Nephron (organoid): ENCODE measurements around the gene CNST.
"Not testable (repeated sequence)": the region's sequence is repeated elsewhere in the genome, so short reads cannot be mapped to it uniquely, and the experiment has no call there.

Source experiments
- H3K27ac Mint-ChIP-seq, 3 experiments: 2 replicates each; pipeline ENCODE4 v1.8.0; 2020; ENCODE audit warnings: mixed read lengths in 3 of 3, mild to moderate bottlenecking in 2 of 3, moderate library complexity in 1 of 3
- H3K27me3 Mint-ChIP-seq: 2 replicates; pipeline ENCODE4 v1.8.0; 2021; ENCODE audit warnings: low read depth, mild to moderate bottlenecking, moderate library complexity, mixed read lengths
- H3K36me3 Mint-ChIP-seq: 2 replicates; pipeline ENCODE4 v1.8.0; 2020; ENCODE audit warnings: low read depth, mixed read lengths
- H3K4me1 Mint-ChIP-seq: 2 replicates; pipeline ENCODE4 v1.8.0; 2020; ENCODE audit warnings: mixed read lengths
- H3K4me3 Mint-ChIP-seq, 3 experiments: 2 replicates each; pipeline ENCODE4 v1.8.0; 2020; ENCODE audit warnings: mild to moderate bottlenecking in 3 of 3, mixed read lengths in 3 of 3, moderate library complexity in 2 of 3
- H3K9me3 Mint-ChIP-seq: 2 replicates; pipeline ENCODE4 v1.8.0; 2020; ENCODE audit warnings: mixed read lengths
- TF ChIP-seq, protein P1 (sequence below), 3 experiments: fragments of 200-600 bp; sonication (generic); IDR thresholded peaks; one replicate each; pipeline ENCODE4 v1.5.0; 2021; ENCODE audit warnings: antibody characterized with exemption in 3 of 3; ENCODE audit not compliant: unreplicated experiment in 3 of 3

The CNST gene

DNA sequence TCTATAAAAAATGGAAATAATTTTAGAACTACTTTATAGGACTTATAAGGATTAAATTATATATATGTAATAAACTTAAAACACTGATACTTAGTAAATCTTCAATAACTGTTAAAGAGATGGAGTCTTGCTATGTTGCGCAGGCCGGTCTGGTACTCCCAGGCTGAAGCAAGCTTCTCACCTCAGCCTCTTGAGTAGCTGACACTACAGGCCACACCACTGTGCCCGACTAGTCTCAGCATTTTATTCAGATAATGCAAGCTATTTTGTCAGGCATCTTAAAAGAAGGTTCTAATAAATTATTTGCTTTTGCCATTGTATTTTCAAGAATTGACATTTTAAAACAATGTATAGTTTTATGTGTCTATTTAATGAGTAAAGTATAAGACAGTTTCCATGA is 20.8 kb downstream of the CNST start:
- Mint-ChIP-seq H3K9me3 (peaks cover 8% of the 10 kb centered on the region), H3K4me1 (peaks cover 29% of the 10 kb centered on the region), H3K27ac (no peak overlapping the region), H3K36me3 (peaks cover 36% of the 10 kb centered on the region), H3K4me3 (no peak overlapping the region), H3K27me3 (no peaks in the 10 kb centered on the region)
- TF ChIP-seq, protein P1, sequence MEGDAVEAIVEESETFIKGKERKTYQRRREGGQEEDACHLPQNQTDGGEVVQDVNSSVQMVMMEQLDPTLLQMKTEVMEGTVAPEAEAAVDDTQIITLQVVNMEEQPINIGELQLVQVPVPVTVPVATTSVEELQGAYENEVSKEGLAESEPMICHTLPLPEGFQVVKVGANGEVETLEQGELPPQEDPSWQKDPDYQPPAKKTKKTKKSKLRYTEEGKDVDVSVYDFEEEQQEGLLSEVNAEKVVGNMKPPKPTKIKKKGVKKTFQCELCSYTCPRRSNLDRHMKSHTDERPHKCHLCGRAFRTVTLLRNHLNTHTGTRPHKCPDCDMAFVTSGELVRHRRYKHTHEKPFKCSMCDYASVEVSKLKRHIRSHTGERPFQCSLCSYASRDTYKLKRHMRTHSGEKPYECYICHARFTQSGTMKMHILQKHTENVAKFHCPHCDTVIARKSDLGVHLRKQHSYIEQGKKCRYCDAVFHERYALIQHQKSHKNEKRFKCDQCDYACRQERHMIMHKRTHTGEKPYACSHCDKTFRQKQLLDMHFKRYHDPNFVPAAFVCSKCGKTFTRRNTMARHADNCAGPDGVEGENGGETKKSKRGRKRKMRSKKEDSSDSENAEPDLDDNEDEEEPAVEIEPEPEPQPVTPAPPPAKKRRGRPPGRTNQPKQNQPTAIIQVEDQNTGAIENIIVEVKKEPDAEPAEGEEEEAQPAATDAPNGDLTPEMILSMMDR (IDR thresholded peaks at IDR 0.05; ENCODE audit: unreplicated experiment in 3 of 3): no peak

DNA sequence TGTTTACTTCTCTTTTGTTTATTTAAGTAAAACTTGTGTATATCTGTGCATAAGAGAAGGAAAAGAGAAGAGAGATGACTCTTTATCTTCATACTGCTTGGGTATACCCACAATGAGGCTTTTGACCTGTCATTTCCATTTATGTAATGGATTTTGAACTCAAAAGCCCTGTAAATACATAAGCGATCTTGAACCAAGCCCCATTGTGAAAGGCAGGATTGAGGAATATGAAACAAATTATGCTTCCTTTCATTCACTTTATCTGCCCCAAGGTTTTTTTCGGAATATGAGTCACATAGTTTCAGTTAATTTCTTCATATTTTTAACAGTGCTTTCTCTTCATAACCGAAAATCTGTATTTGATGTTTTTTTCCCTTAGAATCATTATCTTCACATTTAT is 21.4 kb downstream of the CNST start:
- Mint-ChIP-seq H3K4me1 (peaks cover 23% of the 10 kb centered on the region), H3K36me3 (peaks cover 41% of the 10 kb centered on the region), H3K27ac (no peak overlapping the region), H3K9me3 (peaks cover 8% of the 10 kb centered on the region), H3K4me3 (no peak overlapping the region), H3K27me3 (no peaks in the 10 kb centered on the region)
- TF ChIP-seq, protein P1 (IDR thresholded peaks at IDR 0.05; ENCODE audit: unreplicated experiment in 3 of 3): no peak

DNA sequence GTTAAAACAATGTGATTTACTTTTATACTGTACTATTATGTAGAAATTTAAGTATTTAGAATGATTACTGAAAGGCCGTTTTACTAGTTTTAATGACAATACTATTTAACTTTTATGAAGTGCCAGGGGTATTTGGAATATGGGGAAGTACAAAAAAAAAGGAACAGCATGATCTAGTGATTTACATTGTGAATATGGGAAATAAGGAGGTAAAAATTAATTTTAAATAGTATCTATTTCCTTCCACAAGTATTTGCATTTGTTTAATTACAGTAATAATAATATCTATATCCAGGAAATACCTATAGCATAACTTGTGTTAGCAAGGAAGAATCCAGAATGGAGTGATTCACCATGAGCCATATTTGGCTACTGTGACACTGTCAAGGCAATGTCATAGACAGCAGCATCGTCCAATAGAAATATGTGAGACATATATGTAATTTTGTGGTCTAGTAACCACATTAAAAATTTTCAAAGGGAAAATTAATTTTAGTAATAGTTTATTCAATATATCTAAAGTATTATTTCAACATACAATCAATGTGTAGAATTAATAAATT is 22.0 kb downstream of the CNST start:
- TF ChIP-seq, protein P1 (IDR thresholded peaks at IDR 0.05; ENCODE audit: unreplicated experiment in 3 of 3): no peak
- H3K4me3 Mint-ChIP-seq: no peak overlapping the region
- H3K36me3 Mint-ChIP-seq: peaks cover 44% of the 10 kb centered on the region
- H3K9me3 Mint-ChIP-seq: peaks cover 8% of the 10 kb centered on the region
- H3K27me3 Mint-ChIP-seq: no peaks in the 10 kb centered on the region
- H3K27ac Mint-ChIP-seq: no peak overlapping the region
- peaks cover 17% of the 10 kb centered on the region for H3K4me1 Mint-ChIP-seq

DNA sequence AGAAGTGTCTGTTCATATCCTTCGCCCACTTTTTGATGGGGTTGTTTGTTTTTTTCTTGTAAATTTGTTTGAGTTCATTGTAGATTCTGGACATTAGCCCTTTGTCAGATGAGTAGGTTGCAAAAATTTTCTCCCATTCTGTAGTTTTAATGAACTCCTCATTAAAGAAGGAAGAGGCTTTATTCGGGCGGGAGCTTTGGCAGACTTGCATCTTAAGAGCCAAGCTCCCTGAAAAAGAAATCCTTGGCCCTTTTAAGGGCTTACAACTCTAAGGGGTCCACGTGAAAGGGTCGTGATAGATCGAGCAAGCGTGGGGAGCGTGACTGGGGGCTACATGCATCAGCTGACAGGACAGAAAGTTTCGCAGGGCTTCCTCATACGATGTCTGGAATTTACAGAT is 23.7 kb downstream of the CNST start:
- not testable (repeated sequence) for H3K9me3 Mint-ChIP-seq, H3K4me1 Mint-ChIP-seq, H3K4me3 Mint-ChIP-seq, H3K27me3 Mint-ChIP-seq, H3K27ac Mint-ChIP-seq
- H3K36me3 Mint-ChIP-seq: peaks cover 30% of the 10 kb centered on the region

DNA sequence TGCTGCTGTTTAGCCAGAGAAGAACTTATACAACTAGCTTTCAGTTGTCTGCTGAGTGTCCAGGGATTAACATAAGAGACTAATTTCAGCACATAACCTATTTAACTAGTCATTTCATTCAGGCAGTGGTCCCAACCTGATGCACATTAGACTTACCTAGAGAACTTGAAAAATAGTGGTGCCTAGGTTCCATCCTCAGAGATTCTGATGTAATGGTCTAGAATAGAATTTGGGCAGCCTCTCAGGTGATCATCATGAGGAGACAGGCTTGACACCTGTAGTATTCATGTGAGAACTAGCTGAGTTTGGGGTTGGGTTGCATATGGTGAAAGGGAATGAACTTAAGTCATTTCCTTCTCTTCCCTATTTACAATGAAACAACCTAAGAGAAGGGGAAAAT is 24.8 kb downstream of the CNST start:
- H3K27ac Mint-ChIP-seq: no peak overlapping the region
- TF ChIP-seq, protein P1 (IDR thresholded peaks at IDR 0.05; ENCODE audit: unreplicated experiment in 3 of 3): no peak
- no peak overlapping the region for H3K4me3 Mint-ChIP-seq
- no peaks in the 10 kb centered on the region for H3K27me3 Mint-ChIP-seq
- no peaks in the 10 kb centered on the region for H3K4me1 Mint-ChIP-seq
- peaks cover 39% of the 10 kb centered on the region for H3K36me3 Mint-ChIP-seq
- H3K9me3 Mint-ChIP-seq: peaks cover 8% of the 10 kb centered on the region

DNA sequence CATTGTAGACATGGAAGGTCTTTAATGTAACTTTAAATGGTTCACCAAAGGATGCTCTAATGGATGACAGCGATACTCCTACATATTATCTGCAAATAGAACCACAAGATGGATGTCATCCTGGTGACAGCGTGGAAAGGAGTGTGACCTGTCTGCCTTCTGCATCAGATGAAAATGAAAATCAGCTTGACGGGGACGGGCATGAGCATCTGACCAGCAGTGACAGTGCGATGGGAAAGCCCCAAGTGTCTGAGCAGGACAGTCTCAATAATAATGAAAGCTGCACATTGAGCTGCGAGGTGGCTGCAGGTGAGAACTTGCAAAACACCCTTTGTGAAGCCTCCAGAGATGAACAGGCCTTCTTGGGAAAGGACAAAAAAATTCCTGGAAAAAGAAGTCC is 25.2 kb downstream of the CNST start:
- TF ChIP-seq, protein P1 (IDR thresholded peaks at IDR 0.05; ENCODE audit: unreplicated experiment in 3 of 3): no peak
- Mint-ChIP-seq H3K9me3 (peaks cover 8% of the 10 kb centered on the region), H3K27ac (no peak overlapping the region), H3K4me3 (no peak overlapping the region), H3K36me3 (peaks cover 41% of the 10 kb centered on the region), H3K4me1 (no peaks in the 10 kb centered on the region), H3K27me3 (no peaks in the 10 kb centered on the region)
